ENCODE data around the gene PPP1R3C.

Gene PPP1R3C

DNA sequence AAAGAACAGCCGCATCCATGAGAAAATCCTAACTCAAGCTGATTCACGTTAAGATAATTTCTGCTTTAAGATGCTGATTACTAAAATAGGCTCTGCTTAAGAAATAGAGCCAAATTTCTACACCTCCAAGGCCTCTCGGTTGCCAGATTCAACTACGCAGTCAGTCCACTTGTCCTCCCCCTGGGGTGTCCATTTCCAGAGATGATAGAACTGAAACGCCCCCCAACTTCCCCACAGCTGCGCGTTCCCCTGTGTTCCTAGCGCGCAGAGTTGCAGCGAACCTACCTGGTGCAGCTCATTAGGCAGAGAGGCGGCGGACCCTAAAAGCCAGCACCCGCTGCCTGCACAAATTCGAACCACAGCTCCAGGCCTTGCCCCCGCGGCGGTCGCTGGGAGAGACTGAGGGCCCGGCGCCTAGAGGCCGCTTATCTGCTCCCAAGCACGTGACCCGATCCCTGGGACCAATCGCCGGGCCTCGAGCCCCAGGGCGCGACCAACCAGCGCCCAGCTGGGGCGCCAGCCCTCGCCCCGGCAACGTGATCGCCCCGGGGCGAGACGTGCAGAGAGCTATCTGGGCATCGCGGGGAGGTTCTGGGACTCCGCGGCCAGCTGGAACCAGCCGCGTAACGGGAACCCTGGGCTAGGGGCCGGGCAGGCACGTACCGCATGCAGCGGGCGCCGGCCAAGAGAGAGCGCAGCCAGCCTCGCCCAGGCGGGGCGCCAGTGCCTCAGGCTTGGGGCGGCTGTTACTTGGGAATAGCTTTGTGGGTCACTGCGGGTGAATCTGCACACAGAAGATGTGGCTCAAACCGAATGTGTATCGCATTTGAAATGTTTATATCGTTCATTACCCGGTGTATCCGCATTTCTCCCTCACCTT, at the start of gene PPP1R3C:
PPP1R3C (minus strand) TSS at position 401 of the 880 bp plus-strand sequence; CDS start at position 299, 102 bp downstream.
- no peak for DNase-seq (ENCODE audit: low read depth)

DNA sequence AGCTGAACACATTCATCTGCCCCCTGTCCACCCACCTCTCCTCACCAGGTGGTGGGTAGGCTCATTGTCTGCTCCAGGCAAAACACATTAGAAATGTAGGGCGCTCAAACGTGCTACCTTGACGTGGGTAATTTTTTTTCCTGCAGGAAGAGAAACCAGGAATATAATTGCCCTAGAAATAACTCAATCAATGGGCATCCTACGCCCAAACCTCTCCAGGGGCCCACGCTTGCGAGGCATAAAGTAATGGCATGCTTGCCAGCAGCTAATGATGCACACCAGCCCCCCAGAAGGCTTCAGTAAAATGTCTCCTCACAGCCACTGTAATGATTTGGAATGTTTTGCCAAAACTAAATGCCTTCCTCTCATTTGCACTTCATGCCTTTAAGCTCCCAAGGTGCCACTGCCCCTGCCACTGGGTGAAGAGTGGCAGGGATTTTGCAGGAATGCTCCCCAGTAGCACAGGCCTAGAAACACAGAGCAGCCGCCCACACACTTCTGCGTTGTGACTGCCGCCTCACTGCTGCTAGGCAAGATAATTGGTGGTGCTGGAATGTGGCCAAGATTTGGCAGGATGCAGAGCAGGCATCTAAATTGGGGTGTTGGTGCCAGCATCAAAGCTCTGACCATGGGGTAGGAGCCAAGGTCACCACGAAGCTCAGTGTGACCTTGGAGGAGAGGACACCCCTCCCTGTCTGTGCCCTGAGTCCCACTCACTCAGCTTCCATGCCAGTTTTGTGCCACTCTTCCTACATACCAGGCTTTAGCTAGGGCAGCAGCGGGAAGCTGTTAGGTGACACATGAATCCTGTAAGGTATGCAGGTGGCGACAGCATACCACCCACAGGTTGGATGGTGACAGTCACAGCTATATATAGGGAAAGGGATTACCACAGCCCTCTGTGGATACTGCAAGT, 48.7 kb upstream of the PPP1R3C start:
- DNase-seq (ENCODE audit: low read depth) = no peak

GRCh38 chr10:91680487-91680886, 47.6 kb upstream of the PPP1R3C start:
- DNase-seq (ENCODE audit: low read depth) = no peak

DNA sequence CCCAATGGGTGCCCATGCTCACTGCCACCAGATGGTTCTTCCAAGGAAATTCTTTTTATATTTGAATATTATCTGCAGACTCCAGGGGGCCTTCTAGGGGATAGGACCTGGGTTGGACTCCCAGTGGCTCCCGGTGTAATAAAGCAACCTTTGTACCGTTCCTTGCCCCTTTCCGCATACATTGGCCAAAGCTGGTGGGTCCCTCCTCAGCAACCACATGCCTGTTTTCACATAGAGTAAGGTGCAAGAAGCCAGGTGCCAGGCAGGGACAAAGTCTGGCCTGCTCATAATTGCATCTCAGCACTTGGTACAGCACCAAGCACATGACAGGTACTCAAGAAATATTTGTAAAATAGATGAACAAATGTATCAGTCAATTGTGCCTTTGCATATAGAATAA, 46.4 kb upstream of the PPP1R3C start:
- no peak for DNase-seq (ENCODE audit: low read depth)

- no peak for DNase-seq (ENCODE audit: low read depth)
Measured at GRCh38 chr10:91677911-91678310, 45.0 kb upstream of the PPP1R3C start.

DNA sequence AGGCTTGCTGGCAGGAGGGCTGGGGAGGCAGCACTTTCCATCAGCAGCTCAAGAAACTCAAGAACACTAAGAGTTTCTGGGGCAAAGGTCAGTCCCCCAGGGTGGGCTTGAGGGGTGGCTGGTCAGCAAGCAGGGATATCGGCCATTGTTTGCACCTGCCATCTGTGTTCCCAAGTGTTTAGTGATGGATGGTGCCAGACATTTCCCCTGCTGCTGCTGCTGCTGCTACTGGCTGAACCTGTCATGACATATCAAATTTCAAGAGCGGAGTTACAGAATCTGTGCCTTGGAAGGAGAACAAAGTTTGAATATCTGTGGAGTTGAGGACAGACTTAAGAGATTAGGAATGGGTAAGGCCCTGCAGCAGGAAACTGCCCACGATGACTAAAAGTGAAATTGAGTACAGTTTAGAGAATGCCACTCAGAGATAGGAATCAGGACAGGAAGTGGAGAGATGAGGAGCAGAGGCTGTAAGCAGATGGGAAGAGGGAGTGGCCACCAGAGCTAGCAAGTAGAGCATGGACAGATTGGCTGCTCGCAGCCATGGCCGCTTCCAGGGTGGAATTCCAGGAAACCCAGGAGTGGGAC, 39.2 kb upstream of the PPP1R3C start:
- DNase-seq (ENCODE audit: low read depth) = no peak

DNA sequence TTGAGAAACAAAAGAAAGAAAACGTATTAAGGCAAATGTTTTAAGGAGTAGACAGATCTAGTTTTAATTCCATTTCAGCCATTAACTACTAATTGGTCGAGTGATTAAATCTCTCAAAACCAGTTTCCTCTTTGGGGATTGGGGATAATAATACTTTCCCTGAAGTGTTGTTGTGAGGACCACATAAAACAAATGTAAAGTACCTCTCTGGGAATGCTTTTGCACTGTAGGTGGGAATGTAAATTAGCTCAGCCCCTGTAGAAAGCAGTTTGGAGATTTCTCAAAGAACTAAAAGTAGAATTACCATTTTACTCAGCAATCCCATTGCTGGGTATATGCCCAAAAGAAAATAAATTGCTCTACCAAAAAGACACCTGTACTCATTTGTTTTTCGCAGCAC, 36.0 kb upstream of the PPP1R3C start:
- no peak for DNase-seq (ENCODE audit: low read depth)

DNA sequence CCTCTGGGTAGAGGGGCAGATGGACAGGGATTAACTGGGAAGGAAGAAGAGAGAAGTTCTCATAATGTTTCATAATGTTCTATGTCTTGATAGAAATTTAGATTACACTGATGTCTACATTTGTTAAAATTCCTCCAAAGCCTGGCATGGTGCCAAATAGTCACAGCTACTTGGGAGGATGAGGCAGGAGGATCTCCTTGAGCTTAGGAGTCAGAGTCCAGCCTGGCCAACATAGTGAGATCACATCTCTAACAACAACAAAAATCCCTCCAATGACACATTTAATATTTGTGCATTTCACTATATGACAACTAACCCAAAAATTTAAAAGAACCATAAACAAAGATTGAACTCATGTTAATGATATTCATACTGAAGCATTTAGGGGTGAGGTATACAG, 33.0 kb upstream of the PPP1R3C start:
- no peak for DNase-seq (ENCODE audit: low read depth)

DNA sequence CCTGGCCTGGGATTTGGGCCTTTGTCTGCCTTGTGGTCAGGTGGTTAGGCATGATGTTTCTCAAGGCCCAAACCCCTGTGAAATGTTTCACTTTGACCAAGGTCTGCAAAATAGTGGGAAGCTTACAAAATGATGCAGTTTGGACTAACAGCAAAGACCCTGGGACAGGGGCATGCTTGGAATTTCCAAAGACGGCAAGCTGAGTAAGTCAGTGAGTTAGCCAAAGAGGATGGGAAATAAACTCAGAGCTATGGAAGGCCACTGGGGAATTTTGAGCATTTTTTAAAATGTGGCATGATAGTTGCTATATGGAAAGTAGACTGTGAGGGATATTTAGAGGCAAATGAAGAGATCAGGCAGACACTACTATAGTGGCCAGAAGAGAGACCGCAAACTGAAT, 31.6 kb upstream of the PPP1R3C start:
- DNase-seq (ENCODE audit: low read depth) = no peak

DNA sequence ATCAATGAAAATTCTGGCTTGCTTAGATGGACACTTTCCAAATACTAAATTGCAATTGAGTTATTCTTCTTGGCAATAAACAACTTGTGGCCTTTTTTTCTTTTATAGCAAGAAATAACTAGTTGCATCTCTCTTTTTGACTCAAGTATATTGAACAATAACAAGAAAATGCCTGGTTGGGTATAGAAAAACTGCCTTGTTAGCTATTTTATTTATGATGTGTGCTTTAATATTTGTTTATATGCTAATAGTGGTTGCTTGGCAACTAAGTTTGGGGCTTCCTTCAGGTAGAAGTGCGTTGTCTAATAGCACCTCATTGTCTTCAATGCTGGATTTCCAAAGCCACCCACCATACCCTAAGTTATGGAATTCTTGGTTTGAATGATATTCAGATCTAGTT, 30.1 kb upstream of the PPP1R3C start:
- DNase-seq (ENCODE audit: low read depth) = no peak

DNA sequence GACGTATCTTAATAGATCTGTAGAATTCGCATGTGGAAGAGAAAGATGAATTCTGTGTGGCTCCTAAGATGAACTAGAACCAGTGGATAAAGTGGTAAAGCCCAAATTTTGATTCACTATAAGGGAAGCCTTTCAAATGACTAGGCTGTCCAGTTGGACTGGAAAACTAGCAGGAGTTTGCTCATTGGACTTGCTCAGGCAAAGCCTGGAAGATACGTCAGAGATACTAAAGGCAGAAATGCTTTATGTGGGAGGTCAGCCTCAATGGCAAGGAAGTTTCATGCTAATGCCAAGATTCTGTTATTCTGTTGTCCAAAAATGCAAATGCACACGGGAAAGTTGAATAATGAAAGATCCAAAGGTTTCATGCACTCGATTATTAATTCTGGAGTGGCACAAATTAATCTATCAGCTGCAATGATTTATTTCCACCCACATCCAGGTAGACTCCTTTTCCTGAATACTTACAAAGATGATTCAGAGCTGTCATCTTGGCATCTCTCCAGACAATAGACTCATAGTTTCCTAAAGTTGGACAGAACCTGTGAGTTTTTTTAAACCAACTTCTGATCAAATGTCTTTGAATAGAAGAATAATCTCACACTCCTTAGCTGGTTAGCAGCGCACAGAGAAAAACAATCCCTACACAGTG, 20.5 kb upstream of the PPP1R3C start:
- DNase-seq (ENCODE audit: low read depth) = no peak

DNA sequence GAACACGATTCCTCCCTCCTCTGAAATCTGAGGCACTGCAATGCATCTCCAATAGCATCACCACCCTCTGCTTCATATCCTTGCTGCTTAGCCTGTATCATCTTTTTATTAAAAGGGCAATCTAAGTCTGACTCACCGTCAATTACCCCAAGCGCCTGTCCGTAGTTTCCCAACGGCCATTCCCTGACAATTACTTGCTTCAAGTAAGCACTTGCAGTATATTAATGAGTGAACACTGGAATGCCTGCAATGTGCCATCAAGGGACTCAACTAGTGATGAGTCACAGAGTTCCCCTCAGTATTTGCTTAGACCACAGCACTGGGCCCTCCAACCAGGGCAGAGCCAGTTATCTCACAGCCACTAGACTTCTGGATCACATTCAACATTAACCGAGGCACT, 19.5 kb upstream of the PPP1R3C start:
- DNase-seq (ENCODE audit: low read depth) = no peak

DNA sequence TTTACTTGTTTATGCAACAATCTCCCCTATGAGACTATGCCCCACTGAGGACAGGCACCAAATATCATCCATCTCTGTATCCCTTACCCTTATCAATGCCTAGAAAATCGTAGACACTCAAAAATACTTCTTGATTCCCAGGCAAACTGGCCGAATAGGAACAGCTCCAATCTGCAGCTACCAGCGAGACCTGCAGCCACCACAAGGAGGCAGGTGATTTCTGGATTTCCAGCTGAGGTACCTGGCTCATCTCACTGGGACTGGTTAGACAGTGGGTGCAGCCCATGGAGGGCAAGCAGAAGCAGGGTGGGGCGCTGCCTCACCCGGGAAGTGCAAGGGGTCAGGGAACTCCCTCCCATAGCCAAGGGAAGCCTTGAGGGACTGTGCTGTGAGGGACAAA, 10.8 kb upstream of the PPP1R3C start:
- DNase-seq (ENCODE audit: low read depth) = no peak

DNA sequence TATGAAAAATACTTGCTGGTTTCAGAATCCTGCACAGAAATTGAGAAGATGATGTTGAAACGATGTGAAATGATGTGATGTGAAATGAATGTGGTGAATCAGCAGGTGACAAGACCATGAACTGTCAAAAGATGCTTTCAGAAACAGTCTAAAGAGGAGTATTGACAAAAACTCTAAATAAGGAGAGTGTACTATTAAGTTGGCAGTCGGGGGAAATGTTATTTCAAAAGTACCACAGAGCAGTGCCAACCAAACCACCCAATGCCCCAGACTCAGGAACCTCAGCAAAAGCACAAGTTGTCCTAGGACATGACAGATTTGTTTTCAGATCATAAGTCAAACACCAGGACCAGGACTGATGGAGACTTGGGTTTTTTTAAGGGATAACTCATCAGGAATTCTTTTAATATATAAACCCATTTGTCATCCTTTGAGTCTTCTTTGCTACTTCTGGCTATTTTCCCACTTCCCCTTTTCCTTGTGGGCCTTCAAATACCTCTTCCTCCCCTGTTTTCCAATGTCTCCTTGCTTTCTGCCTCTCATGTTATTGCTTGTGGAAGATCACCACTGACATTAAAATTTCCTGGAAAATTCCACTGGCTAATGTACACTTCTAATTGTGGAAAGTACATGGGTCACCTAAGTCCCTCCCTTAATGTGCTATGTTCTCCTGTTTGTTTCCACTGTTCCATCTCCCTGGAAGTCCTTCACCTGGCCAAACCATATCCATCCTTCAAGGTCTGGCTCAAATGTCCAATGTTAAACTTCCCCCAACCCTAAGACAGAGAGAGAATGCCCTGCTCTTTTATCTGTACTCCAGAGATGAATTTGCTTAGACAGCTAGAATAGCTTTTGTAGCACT, 10.2 kb upstream of the PPP1R3C start:
- no peak for DNase-seq (ENCODE audit: low read depth)

- DNase-seq (ENCODE audit: low read depth) = no peak
Measured at GRCh38 chr10:91636892-91637291, 4.0 kb upstream of the PPP1R3C start.

DNA sequence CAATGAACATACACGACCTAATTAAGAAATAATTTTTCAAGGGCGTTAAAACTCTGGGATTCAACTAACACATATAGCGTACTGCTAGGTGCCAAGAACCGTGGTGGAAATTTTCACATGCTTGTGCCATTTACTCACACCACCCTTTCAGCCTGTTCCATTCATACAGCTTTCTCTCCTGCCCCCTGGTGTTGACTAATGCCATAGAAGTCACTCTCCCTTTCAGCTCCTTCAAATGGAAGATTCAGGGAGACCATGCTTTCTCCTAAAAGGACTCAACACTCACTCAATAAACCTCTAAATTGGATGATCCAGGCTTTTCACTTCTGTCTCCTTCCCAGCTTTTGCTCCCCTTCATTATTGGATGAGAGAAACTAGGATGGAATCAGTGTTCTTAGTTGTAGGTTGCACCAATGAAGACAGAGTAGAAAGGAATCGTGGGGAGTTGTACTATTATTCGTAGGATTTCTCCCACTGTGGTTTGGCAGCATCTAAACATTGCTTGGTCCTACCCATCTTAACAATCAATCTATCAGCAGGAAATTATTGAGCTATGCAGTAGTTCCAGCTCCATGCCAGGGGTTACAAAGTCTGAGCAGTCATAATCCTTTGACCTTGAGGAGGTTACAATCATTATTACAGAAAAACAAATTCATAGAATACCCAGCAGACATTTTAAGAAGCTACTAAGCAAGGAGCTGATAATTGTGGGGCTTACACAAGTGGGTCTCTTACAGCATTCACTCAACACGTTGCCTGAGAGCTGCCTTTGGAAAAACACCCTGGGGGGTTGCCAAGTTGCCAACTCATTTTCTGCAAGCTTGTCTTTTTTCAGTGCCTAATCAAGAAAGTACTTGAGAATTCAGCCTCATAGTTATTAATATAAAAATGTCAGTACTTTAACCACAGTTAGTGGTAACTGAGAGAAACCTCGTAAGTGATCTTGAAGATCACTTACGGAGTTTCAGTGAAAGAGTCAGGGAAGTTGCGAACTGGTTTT, 2.8 kb upstream of the PPP1R3C start:
- no peak for DNase-seq (ENCODE audit: low read depth)

DNA sequence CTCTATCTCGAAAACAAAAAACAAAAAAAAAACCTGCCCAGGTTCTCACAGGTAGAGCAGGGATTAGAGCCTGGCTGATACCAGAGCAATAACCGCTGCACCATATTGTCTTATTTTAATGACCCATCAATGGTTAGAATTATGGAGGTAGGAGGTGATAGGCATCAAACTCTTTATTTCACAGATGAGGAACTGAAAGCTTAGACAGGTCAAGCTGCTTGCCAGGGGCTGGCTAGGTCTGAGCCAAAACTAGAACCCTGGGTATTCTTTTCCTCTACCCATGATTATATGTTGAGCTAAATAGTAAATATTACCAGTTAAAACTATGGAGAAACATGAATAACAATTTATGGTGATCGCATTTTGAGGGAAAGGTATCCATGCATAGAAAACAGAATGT, 2.0 kb upstream of the PPP1R3C start:
- DNase-seq (ENCODE audit: low read depth) = no peak

GRCh38 chr10:91634246-91634645, 1.4 kb upstream of the PPP1R3C start:
- DNase-seq (ENCODE audit: low read depth) = no peak

- no peak for DNase-seq (ENCODE audit: low read depth)
Measured at GRCh38 chr10:91630625-91631024, 2.2 kb downstream of the PPP1R3C start.

All from stimulated activated CD8-positive, alpha-beta memory T cell treated with anti-CD3 and anti-CD28 coated beads, Interleukin-15, amount 100 ng/mL, for 24 hours (primary cell).